ENCODE measurements around the gene SDE2. TPM values are rescaled to one million over a fixed set of nuclear protein-coding genes. Genes with fewer than 3 reads are reported as not detected.

The SDE2 gene
- total and polyA plus RNA-seq, 2 of the 8 experiments (the other 6 are each of a cell fraction or from before 2014, with no cell fraction given), result 8.5 to 16.7 TPM

DNA sequence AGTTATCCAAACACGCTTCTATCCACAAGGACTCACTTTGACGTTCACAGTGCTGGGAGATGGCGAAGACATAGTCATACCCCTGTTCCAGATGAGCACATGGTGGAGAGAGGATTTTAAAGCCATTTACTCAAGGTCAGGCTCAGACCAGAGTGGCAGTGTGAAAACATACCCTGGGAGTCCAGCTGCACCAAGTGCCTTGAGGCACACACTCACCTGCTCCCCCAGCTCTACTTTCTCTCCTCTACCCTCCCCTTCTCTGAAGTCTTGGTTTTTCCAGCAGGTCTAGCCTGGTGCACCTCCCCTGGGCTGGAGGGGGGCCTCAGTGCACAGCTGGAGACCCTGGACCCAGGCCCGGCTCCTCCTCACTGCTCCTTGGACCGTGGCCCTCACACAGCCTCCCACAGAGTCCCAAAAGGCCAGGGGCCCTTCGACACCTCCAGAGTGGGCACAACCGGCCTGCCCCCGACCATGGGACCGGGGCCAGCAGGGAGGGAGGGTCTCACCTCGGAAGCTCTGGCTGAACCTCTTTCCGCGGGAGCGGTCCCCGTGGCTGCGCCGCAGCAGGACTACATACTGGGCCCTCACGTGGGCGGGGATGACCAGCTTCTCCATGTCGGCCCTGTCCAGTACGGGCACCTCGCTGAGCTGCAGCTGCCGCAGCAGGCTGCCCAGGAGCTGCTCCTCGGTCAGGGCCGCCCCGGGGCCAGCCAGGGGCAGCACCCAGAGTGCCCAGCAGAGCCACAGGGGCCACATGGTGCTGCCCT is 58.6 kb downstream of the SDE2 start:
- H3K23me2 ChIP-seq (ENCODE audit: low read depth, low read length), result no peaks in the 10 kb centered on the region
- H3K4me2 ChIP-seq (ENCODE audit: insufficient read depth in 1 of 2, low read depth in 2 of 2, low read length in 2 of 2), result peak overlapping the region in 1 of 2 experiments; percentile 50; a peak in 1 of 4 replicates
- H4K91ac ChIP-seq (replicated peaks; ENCODE audit: insufficient read length, low read length), result peak overlapping the region; percentile 69
- no peak overlapping the region for H3K56ac ChIP-seq (replicated peaks; ENCODE audit: insufficient read length, low read depth, low read length)
- H3K9ac ChIP-seq (replicated peaks in 1 of 4; ENCODE audit: extremely low read depth in 1 of 4, low read depth in 3 of 4, low read length in 3 of 4), result no peak overlapping the region
- no peak overlapping the region for H4K5ac ChIP-seq (ENCODE audit: insufficient read length, low read depth, low read length)
- no peak overlapping the region for H2BK5ac ChIP-seq (ENCODE audit: low read depth, low read length)
- H4K8ac ChIP-seq (ENCODE audit: extremely low read depth, insufficient read depth, low read length), result no peak overlapping the region
- H2BK15ac ChIP-seq (ENCODE audit: low read length), result peak overlapping the region; percentile 99; the same call in 1 of the 2 replicates
- H3K9me3 ChIP-seq (ENCODE audit: insufficient read depth in 2 of 2, low read depth in 1 of 2, low read length in 1 of 2), result no peaks in the 10 kb centered on the region
- H3K79me1 ChIP-seq (ENCODE audit: low read depth, low read length), result no peaks in the 10 kb centered on the region
- no peaks in the 10 kb centered on the region for H3K79me2 ChIP-seq (ENCODE audit: control insufficient read depth in 1 of 2, insufficient read depth in 2 of 2, low read length in 2 of 2)
- CTCF ChIA-PET (ENCODE audit: partially characterized antibody), result interaction anchor here (0.6 to 4.0 kb wide), 13 partner anchors 9 to 466 kb away, joined by 3 to 23 read pairs (median 4); partner anchors contain the start of gene PYCR2
- peaks cover 0 to 9% (median 7%) of the 10 kb centered on the region in 4 experiments; a peak in 4 of 7 replicates for H3K27me3 ChIP-seq (replicated peaks in 1 of 4; ENCODE audit: control insufficient read depth in 3 of 4, extremely low read depth in 1 of 4, insufficient read depth in 3 of 4, low read length in 3 of 4)
- H3K23ac ChIP-seq (ENCODE audit: insufficient read length), result no peak overlapping the region
- POLR2A ChIA-PET (ENCODE audit: partially characterized antibody), result interaction anchor here (1.0 to 3.4 kb wide), 6 partner anchors 10 to 163 kb away, joined by 3 to 16 read pairs (median 4); partner anchors contain the start of genes PYCR2, SRP9 and TMEM63A
- no peak overlapping the region for H2BK20ac ChIP-seq (ENCODE audit: low read length)
- H4K20me1 ChIP-seq (replicated peaks in 1 of 2; ENCODE audit: control insufficient read depth in 1 of 2, insufficient read depth in 2 of 2, low read length in 2 of 2), result no peaks in the 10 kb centered on the region
- no peak overlapping the region for H2BK120ac ChIP-seq (replicated peaks; ENCODE audit: low read depth, low read length)
- no peak for FAIRE-seq
- WGBS, 2 experiments (ENCODE audit: extremely low coverage in 1 of 2, insufficient coverage in 1 of 2, insufficient read length in 1 of 2, insufficient replicate concordance in 2 of 2, low coverage in 1 of 2, low lambda C conversion rate in 2 of 2, missing lambda C conversion rate in 1 of 2), result 94% methylated on average over 24 of the region's 25 CpGs; no CpG with 5 or more reads in 1 of the 2 experiments
- no peak overlapping the region for H3K18ac ChIP-seq (ENCODE audit: extremely low read depth, low read length)
- no peak overlapping the region for H3K14ac ChIP-seq (ENCODE audit: insufficient read length)
- DNase-seq (ENCODE audit: low read depth in 1 of 2, low spot score in 2 of 2), result no peak
- TF ChIP-seq RAD21 (IDR thresholded peaks at IDR 0.05 in 1 of 2, conservative IDR thresholded peaks at IDR 0.05 in 1 of 2; ENCODE audit: low read depth in 2 of 2, low read length in 2 of 2) (no peak), SUZ12 (IDR thresholded peaks at IDR 0.05; ENCODE audit: low read length) (no peak), SP1 (IDR thresholded peaks at IDR 0.05; ENCODE audit: low read depth, low read length) (no peak), FOSL1 (IDR thresholded peaks at IDR 0.05; ENCODE audit: insufficient read depth, low read depth, low read length) (no peak), CTBP2 (IDR thresholded peaks at IDR 0.05; ENCODE audit: borderline replicate concordance, insufficient read depth, insufficient read length, low read length) (no peak)
- TF ChIP-seq, protein P1, sequence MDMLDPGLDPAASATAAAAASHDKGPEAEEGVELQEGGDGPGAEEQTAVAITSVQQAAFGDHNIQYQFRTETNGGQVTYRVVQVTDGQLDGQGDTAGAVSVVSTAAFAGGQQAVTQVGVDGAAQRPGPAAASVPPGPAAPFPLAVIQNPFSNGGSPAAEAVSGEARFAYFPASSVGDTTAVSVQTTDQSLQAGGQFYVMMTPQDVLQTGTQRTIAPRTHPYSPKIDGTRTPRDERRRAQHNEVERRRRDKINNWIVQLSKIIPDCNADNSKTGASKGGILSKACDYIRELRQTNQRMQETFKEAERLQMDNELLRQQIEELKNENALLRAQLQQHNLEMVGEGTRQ (IDR thresholded peaks at IDR 0.05; ENCODE audit: low read length), result no peak
- H3K27ac ChIP-seq (ENCODE audit: low read depth, low read length), result no peak overlapping the region
- no peaks in the 10 kb centered on the region for H3K36me3 ChIP-seq (ENCODE audit: control insufficient read depth in 2 of 4, insufficient read depth in 4 of 4, low read length in 3 of 4)
- peaks cover 8 to 19% (median 13%) of the 10 kb centered on the region in 4 experiments for H3K4me1 ChIP-seq (replicated peaks in 1 of 4; ENCODE audit: control insufficient read depth in 3 of 4, insufficient read depth in 4 of 4, low read length in 3 of 4)
- H3K4me3 ChIP-seq (ENCODE audit: extremely low read depth in 1 of 4, insufficient read depth in 2 of 4, low read depth in 3 of 4, low read length in 4 of 4), result no peak overlapping the region
- H2BK12ac ChIP-seq (ENCODE audit: low read depth, low read length), result peak overlapping the region; percentile 68; the same call in 1 of the 2 replicates
- no peak overlapping the region for H2AFZ ChIP-seq (ENCODE audit: low read length)
- H3K4ac ChIP-seq (replicated peaks; ENCODE audit: insufficient read length, low read depth, low read length), result no peak overlapping the region
- peak overlapping the region; percentile 90; the same call in 1 of the 2 replicates for H2AK5ac ChIP-seq (ENCODE audit: low read depth, low read length)

All from H1 (cell line).